ENCODE data around the gene HRH1. TPM values are rescaled to one million over a fixed set of nuclear protein-coding genes. Genes with fewer than 3 reads are reported as not detected.
"Not testable (repeated sequence)": the region's sequence is repeated elsewhere in the genome, so short reads cannot be mapped to it uniquely, and the experiment has no call there.

HRH1 gene
- total RNA-seq, 1 donor from 2014 or later = not detected

DNA sequence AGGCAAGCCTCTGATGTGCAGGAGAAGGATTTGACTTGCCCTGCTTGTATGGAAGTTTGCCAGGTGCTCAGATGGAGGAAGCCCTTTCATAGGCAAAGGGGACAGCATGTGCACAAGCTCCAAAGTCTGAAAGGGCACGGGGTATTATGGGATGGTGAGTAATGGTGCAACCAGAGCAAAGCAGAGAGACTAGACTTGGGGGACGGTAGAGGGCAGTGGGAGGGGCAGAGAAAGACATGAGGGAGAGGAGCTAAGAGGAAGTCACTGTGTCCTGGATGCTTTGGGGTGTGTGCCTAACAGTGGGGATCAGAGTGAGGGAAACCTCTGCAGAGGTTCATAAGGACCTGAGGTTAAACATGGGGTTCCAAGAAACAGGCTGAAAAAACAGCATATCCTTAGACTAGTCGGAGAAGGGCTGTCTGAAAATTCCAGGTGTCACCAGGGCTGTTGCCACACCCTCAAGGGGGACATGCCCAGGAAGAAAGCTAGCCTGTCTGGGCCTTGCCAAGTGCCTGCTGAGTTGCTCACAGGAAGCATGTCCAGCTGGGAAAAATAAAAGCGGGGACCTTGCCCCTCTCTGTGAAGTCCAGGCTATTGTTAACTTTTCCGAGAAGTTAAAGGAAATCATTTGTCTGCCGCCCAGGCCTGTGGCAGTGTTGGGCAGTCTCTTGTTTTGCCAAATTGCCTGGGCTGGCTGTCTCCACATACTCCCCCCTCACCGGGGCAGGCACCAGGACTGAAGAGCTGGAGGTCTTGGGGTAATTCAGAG, 47.1 kb downstream of the HRH1 start:
- no peak for DNase-seq

DNA sequence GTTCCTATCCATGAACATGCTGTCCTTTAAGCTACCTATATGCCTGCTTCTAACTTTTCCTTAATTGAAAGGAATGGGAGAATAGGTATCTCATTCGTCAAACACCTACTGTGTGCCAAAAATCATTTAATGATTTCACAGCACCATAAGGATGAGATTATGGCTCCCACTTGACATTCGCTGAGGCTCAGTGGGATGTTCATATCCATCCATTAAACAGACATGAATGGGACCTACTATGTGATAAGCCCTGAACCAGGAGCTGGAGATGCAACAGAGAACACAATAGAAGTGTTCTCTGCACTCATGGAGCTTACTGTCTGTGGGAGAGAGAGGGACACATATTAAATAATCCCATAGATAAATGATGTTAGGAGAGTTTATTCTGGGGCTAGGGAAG, 49.7 kb downstream of the HRH1 start:
- Mint-ChIP-seq H3K4me3 (no peak overlapping the region), H3K4me1 (no peaks in the 10 kb centered on the region), H3K27ac (no peak overlapping the region), H3K9me3 (no peaks in the 10 kb centered on the region), H3K27me3 (peaks cover 26% of the 10 kb centered on the region), H3K36me3 (ENCODE audit: low read depth) (no peaks in the 10 kb centered on the region)
- ChIA-PET CTCF (interaction anchor here (1.2 kb wide), 1 partner anchor 144 kb away, joined by 3 read pairs; no protein-coding TSS in a partner anchor), POLR2A (no interaction called here)
- TF ChIP-seq CTCF (IDR thresholded peaks at IDR 0.05) = no peak
- intact Hi-C loops (cut with micrococcal nuclease) = no loop called here
- ATAC-seq (ENCODE audit: low read depth) = no peak
- DNase-seq = no peak

More for the DNA sequence above, 47.1 kb downstream of the HRH1 start:
- TF ChIP-seq CTCF (IDR thresholded peaks at IDR 0.05) = no peak
- Mint-ChIP-seq H3K4me1 (no peaks in the 10 kb centered on the region), H3K9me3 (no peaks in the 10 kb centered on the region), H3K27ac (no peak overlapping the region), H3K36me3 (ENCODE audit: low read depth) (no peaks in the 10 kb centered on the region), H3K27me3 (peaks cover 19% of the 10 kb centered on the region), H3K4me3 (no peak overlapping the region)
- ChIA-PET POLR2A (interaction anchor here (0.6 kb wide), 1 partner anchor 41 kb away, joined by 14 read pairs; no protein-coding TSS in a partner anchor), CTCF (no interaction called here)
- ATAC-seq (ENCODE audit: low read depth) = no peak
- intact Hi-C loops (cut with micrococcal nuclease) = no loop called here

DNA sequence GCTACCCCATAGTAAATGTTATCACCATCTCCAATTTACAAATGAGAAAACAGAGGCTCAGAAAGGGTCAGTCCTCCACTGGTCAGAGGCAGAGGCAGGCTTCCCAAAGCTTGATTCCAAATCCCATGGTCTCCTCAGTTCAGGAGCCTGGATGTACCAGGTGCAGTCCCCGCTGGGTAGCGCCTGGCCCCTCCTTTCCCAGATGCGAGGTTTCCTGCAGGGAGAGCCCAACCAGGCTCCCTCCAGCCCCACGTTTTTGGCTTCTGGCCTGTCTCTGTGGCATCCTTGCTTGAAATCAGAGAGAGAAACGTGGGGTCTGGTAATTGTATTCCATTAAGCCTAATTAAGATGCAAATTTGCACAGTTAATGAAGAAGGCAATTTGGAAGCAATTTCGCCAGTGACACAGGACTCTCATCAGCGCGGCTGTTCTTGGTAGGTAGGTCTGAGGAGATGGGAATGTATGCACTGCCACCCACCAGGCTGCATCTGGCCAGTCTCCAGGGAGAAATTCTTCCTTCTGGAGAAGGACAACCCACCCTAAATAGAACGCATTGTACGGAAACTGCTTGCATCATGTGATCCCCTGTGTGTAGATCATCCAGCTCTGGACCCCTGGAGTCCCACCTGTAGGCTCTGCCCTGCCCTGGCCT, 50.5 kb downstream of the HRH1 start:
- no peak for ATAC-seq (ENCODE audit: low read depth)
- Mint-ChIP-seq H3K36me3 (ENCODE audit: low read depth) (no peaks in the 10 kb centered on the region), H3K4me1 (no peaks in the 10 kb centered on the region), H3K27ac (no peak overlapping the region), H3K4me3 (no peak overlapping the region), H3K27me3 (peaks cover 26% of the 10 kb centered on the region), H3K9me3 (no peaks in the 10 kb centered on the region)
- ChIA-PET POLR2A (no interaction called here), CTCF (interaction anchor here (1.2 kb wide), 1 partner anchor 145 kb away, joined by 3 read pairs; no protein-coding TSS in a partner anchor)
- DNase-seq = no peak
- TF ChIP-seq CTCF (IDR thresholded peaks at IDR 0.05) = no peak
- intact Hi-C loops (cut with micrococcal nuclease) = no loop called here

DNA sequence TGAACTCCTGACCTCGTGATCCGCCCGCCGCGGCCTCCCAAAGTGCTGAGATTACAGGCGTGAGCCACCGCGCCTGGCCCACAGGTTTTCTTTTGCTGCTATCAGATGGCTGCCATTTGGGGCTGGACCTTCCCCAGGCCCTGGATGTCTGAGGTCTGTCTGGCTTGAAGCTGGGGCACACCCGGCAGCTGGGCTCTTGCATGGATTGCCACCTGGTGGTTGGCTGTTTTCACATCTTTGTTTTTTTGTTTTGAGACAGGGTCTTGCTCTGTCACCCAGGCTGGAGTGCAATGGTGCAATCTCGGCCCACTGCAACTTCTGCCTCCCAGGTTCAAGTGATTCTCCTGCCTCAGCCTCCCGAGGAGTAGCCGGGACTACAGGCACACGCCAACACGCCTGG, 51.6 kb downstream of the HRH1 start:
- peaks cover 24% of the 10 kb centered on the region for H3K27me3 Mint-ChIP-seq
- H3K27ac Mint-ChIP-seq; ATAC-seq (ENCODE audit: low read depth); H3K4me3 Mint-ChIP-seq; POLR2A ChIA-PET; H3K36me3 Mint-ChIP-seq (ENCODE audit: low read depth); DNase-seq; H3K9me3 Mint-ChIP-seq; H3K4me1 Mint-ChIP-seq: not testable (repeated sequence)
- intact Hi-C loops (cut with micrococcal nuclease) = loop anchor here (1.0 kb wide), 1 partner anchor 146 kb away; no protein-coding TSS in a partner anchor
- CTCF ChIA-PET = interaction anchor here (1.0 kb wide), 1 partner anchor 146 kb away, joined by 4 read pairs; no protein-coding TSS in a partner anchor

DNA sequence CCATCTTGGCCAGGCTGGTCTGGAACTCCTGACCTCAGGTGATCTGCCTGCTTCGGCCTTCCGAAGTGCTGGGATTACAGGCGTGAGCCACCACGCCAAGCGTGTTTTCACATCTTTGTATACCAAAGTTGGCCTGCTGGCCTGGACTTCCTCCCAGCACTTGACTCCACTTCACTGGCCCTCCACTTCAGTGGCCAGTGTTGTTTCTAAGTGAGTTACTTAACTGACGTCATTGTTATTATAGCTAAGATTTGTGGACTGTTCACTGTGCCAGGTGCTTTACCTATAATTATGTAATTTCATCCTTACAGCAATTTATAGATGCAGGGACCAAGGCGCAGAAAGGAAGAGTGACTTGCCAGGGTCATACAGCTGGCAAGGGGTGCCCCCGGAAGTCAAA, 52.0 kb downstream of the HRH1 start:
- ATAC-seq (ENCODE audit: low read depth) (no peak), DNase-seq (no peak)
- no peaks in the 10 kb centered on the region for H3K36me3 Mint-ChIP-seq (ENCODE audit: low read depth)
- ChIA-PET POLR2A (no interaction called here), CTCF (interaction anchor here (1.0 kb wide), 1 partner anchor 146 kb away, joined by 4 read pairs; no protein-coding TSS in a partner anchor)
- H3K9me3 Mint-ChIP-seq = no peaks in the 10 kb centered on the region
- H3K4me1 Mint-ChIP-seq = no peaks in the 10 kb centered on the region
- intact Hi-C loops (cut with micrococcal nuclease) = loop anchor here (1.0 kb wide), 1 partner anchor 146 kb away; no protein-coding TSS in a partner anchor
- no peak overlapping the region for H3K27ac Mint-ChIP-seq
- TF ChIP-seq CTCF (IDR thresholded peaks at IDR 0.05) = no peak
- peaks cover 20% of the 10 kb centered on the region for H3K27me3 Mint-ChIP-seq
- no peak overlapping the region for H3K4me3 Mint-ChIP-seq
